ENCODE measurements around the gene GOLGA6A.
"Not testable (repeated sequence)": the region's sequence is repeated elsewhere in the genome, so short reads cannot be mapped to it uniquely, and the experiment has no call there.

The GOLGA6A gene

DNA sequence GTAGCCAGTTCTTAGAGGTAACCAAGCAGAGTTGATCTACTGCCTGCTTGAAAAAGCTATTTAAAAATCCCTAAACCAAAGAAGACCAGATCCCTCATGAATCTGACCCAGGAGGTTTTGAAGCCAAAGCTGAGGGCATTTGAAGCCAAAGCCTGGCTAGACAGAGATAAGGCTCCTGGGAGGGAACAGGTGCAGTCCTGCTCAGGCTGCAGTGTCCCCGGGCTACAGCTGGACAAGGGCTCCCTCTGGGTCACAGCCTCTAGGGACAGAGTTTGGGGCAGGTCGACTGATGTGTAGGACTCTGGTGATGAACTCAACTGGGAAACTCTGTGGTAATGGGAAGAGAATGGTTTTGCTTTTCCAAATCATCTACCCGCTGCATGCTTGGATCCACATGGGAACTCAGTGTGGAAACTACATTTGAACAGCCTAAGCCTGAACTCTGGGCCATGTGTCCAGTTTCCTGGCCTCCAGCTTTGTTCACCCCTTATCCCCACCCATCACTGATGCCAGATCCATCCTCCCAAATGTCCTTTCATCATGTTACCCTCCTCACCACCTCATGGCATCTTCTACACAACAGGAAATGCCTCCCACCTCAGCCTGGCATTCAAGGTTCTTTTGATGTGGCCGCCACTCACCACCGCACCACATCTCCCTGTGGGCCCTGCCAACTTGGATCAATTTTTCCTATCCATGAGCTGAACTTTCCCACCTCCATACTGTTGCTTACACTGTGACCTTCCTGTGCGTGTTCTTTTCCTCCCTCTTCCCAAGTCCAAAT is 23.1 kb downstream of the GOLGA6A start:
- intact Hi-C loops (cut with DNase I), result loop anchor here (10.0 kb wide), 1 partner anchor 266 kb away; no protein-coding TSS in a partner anchor
- DNase-seq, result peak in 1 of 10 donors; percentile 24

DNA sequence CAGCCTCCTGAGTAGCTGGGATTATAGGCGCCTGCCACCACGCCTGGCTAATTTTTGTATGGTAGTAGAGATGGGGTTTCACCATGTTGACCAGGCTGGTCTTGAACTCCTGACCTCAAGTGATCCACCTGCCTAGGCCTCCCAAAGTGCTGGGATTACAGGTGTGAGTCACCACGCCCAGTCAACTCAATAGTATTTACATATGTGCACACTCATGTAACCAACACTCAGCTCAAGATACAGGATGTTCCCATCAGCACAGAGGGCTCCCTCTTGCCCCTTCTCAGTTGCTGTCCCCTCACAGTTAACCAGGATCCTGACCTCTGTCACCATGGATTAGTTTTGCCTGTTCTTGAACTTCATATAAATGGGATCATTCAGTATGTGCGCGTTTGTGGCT is 26.0 kb downstream of the GOLGA6A start:
- not testable (repeated sequence) for DNase-seq
- intact Hi-C loops (cut with DNase I), result loop anchor here (10.0 kb wide), 1 partner anchor 268 kb away; no protein-coding TSS in a partner anchor

DNA sequence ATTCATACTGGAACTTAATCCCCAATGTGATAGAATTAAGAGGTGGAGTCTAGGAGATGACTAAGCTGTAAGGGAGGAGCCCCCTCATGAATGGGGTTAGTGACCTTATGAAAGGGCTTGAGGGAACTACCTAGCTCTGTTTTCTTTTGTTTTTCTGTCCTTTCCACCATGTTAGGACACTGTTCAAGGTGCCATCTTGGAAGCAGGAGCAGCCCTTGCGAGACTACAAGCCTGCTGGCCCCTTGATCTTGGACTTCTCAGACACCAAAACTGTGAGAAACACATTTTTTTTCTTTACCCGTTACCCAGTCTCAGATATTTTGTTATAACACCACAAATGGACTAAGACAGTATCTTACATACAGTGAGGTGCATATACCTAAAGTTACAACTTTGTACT is 26.5 kb downstream of the GOLGA6A start:
- intact Hi-C loops (cut with DNase I), result loop anchor here (10.0 kb wide), 1 partner anchor 269 kb away; no protein-coding TSS in a partner anchor
- DNase-seq, result no peak

DNA sequence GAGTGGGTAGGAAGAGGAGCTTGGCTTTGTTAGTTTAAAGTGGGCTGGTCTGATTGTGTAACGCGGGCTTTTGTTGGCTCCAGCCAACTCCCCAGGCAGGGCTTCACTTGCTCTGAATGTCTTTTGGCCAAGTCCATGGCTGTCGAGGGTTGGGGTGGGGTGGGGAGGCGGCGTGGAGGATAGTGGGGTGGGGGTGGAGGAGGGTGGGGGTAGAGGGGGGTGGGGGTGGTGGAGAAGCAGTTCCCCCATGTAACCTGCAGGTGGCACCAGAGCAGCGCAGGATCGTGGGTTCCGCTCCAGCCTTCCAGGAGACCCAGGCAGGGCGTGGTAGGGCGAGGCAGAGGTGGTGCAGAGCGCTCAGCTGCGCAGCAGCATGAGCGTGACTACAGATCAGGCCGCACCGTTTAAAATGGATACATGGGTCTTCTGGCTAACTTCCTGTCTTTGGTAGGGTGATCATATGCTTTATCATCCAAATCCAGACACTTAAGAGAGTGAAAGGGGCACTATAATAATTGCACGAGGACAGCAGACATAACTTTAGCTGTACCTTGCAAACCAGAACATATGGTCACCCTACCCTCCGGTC is 28.3 kb downstream of the GOLGA6A start:
- DNase-seq, result peak; percentile 26 to 94 (median 66)
- intact Hi-C loops (cut with DNase I), result loop anchor here (10.0 kb wide), 1 partner anchor 271 kb away; no protein-coding TSS in a partner anchor

DNA sequence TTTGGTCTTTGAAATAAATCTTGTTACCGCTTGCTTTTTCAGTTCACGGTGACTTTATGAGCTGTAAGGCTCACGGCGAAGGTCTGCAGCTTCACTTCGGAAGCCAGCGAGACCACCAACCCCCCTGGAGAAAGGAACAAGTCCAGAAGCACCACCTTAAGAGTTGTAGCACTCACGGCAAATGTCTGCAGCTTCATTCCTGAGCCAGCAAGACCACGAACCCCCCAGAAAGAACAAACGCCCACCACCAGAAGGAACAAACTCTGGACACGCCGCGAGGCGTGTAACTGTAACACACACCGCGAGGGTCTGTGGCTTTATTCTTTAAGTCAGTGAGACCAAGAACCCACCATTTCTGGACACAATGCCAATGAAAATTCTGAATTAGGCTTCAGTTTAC is 28.8 kb downstream of the GOLGA6A start:
- DNase-seq, result peak in 1 of 10 donors; percentile 5
- intact Hi-C loops (cut with DNase I), result loop anchor here (10.0 kb wide), 1 partner anchor 271 kb away; no protein-coding TSS in a partner anchor

DNA sequence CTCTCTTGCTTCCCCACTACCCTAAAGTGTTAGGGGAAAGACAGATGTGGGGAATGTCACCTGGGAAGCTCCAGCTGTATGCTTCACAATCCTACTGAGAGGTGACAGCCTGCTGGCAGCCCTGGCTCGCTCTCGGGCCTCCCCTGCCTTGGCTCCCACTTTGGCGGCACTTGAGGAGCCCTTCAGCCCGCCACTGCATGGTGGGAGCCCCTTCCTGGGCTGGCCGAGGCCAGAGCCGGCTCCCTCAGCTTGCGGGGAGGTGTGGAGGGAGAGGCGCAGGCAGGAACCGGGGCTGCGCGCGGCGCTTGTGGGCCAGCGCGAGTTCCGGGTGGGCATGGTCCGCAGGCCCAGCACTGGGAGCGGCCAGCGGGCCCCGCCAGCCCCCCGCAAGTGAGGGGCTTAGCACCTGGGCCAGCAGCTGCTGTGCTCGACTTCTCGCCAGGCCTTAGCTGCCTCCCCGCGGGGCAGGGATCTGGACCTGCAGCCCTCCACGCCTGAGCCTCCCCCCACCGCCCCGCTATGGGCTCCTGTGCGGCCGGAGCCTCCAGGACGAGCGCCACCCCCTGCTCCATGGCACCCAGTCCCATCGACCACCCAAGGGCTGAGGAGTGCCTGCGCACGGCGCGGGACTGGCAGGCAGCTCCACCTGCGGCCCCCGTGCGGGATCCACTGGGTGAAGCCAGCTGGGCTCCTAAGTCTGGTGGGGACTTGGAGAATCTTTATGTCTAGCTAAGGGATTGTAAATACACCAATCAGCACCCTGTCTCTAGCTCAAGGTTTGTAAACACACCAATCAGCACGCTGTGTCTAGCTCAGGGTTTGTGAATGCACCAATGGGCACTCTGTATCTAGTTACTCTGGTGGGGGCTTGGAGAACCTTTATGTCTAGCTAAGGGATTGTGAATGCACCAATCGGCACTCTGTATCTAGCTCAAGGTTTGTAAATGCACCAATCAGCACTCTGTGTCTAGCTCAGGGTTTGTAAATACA is 29.8 kb downstream of the GOLGA6A start:
- intact Hi-C loops (cut with DNase I), result loop anchor here (10.0 kb wide), 1 partner anchor 272 kb away; no protein-coding TSS in a partner anchor
- peak in 2 of 10 donors; percentile 52 to 79 for DNase-seq

DNA sequence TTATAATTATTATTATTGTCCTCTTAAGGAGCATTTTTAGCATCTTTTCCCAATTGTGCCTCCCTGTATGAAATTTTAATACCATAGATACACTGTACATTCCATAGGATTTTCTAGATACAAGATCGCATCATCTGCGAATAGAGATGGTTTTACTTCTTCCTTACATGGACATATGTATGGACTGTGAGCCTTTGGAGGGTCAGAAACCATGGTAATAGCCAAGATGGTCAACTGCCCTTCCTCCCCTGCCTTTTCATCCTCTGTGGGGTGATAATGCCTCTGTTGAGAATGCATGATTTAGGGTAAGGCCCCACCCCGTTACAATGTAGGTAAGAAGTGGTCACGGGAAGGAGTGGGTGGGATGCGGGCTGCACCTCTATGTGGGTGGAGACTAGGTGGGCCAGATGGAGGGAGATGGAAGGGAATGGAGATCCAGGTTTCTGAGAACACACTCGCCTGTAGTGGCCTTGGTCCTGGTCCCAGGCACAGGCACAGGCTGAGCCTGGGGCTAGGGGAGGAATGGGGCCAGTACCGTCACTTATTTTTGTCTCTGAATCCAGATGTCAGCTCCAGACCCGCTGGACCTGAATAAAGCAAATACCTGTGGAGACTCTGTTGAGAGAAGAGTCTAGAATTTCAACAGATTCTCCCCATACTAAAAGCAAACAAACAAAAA is 31.7 kb downstream of the GOLGA6A start:
- intact Hi-C loops (cut with DNase I), result loop anchor here (10.0 kb wide), 1 partner anchor 274 kb away; no protein-coding TSS in a partner anchor
- DNase-seq, result peak in 1 of 10 donors; percentile 20

DNA sequence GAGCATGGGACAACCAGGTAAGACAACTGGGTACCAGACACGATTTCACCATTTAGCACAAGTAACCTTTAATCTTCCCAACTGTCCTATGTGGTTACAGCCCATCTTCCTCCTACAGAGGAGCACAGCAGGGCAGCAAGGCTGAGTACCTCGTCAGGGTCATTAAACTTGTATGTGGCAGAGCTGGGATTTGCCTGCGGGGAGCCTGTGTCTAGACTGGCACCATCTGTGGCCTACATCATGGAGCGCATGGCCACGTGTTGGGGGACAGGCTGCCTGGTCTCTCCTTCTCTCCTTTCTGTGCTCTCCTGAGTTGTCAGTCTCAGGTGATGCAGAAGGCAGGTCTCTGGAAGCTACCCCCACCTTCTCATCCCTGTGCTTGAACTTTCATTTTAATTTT is 32.2 kb downstream of the GOLGA6A start:
- intact Hi-C loops (cut with DNase I), result loop anchor here (10.0 kb wide), 1 partner anchor 275 kb away; no protein-coding TSS in a partner anchor
- peak in 1 of 10 donors; percentile 60 for DNase-seq

DNA sequence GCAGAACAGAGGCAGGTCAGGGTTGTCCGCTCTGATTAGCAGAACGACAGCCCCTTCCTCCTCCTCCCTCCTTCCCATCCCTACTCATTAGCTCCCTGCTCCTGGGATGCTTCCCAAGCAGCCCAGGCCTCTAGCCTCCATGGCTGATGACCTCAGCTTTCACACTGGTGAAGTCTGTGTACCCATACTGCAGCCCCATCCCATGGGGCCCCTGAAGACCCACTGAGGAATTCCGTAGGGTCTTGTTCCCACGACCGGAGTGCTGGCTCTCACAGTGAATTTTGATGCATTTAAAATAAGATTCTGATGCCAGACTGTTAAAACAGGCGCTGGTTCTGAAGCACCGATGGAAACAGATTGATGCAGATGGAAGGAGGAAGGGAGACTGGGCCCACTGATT is 36.1 kb downstream of the GOLGA6A start:
- intact Hi-C loops (cut with DNase I), result no loop called here
- peak in 1 of 10 donors; percentile 6 for DNase-seq

DNA sequence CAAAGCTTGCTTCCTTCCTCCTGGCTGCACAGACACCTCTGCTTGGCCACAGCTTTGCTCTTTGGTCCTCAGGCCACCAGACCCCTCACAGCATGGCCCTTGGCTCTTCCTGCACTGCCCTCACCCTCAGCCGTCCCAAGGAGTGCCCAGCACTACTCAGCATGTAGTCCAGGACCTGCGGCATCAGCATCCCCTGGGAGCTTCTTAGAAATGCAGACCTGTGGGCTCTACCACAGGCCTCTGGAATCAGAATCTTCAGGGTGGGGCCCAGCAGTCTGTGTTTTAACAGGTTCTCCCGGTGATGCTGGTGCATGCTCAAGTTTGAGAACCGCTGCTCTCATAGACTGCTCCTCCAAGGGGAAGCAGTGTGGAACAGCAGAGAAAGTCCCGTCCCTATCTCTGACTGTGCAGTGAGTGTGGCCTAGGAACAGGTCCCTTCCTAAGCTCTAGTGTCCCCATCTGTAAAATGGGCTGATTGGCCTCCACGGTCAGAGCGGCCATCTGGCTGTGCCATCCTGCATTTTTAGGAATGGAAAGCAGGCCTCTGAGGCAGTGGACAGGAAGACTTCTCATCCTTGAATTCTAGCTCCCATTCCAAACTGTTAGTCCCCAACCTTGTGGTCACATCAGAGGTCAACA is 36.6 kb downstream of the GOLGA6A start:
- peak in 2 of 10 donors; percentile 33 to 55 for DNase-seq
- intact Hi-C loops (cut with DNase I), result no loop called here

DNA sequence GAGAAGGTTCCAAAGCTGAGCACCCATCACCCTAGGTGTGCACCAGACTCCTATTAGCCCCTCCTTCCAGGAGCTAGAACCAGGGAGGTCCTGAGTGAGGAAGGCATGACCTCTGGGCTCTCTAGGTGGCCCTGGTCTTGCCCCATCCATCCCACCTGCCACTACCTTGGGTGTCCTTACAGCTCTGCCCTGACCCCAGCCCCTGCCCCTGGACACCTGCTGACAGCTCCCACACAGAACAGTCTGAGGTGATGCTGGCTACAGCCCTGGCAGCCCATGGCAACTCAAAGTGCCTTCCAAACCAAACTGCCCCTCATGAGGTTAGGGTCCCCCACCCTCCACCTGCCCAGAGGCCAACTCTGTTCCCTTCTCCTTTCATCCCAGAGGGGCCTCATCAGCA is 37.2 kb downstream of the GOLGA6A start:
- DNase-seq, result peak in 2 of 10 donors; percentile 9 to 67
- intact Hi-C loops (cut with DNase I), result no loop called here

DNA sequence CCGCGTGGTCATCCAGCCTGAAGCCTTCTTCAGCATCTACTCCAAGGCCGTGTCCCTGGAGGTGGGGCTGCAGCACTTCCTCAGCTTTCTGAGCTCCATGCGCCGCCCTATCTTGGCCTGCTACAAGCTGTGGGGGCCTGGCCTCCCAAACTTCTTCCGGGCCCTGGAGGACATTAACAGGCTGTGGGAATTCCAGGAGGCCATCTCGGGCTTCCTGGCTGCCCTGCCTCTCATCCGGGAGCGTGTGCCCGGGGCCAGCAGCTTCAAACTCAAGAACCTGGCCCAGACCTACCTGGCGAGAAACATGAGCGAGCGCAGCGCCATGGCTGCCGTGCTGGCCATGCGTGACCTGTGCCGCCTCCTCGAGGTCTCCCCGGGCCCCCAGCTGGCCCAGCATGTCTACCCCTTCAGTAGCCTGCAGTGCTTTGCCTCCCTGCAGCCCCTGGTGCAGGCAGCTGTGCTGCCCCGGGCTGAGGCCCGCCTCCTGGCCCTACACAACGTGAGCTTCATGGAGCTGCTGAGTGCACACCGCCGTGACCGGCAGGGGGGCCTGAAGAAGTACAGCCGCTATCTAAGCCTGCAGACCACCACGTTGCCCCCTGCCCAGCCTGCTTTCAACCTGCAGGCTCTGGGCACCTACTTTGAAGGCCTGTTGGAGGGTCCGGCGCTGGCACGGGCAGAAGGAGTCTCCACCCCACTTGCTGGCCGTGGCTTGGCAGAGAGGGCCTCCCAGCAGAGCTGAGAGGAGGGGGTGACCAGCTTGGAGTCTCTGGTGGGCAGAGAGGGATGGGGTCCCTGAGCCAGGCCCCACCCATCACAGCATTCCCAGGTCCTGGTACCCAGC is 37.9 kb downstream of the GOLGA6A start:
- intact Hi-C loops (cut with DNase I), result no loop called here
- peak in 2 of 10 donors; percentile 48 to 71 for DNase-seq

DNA sequence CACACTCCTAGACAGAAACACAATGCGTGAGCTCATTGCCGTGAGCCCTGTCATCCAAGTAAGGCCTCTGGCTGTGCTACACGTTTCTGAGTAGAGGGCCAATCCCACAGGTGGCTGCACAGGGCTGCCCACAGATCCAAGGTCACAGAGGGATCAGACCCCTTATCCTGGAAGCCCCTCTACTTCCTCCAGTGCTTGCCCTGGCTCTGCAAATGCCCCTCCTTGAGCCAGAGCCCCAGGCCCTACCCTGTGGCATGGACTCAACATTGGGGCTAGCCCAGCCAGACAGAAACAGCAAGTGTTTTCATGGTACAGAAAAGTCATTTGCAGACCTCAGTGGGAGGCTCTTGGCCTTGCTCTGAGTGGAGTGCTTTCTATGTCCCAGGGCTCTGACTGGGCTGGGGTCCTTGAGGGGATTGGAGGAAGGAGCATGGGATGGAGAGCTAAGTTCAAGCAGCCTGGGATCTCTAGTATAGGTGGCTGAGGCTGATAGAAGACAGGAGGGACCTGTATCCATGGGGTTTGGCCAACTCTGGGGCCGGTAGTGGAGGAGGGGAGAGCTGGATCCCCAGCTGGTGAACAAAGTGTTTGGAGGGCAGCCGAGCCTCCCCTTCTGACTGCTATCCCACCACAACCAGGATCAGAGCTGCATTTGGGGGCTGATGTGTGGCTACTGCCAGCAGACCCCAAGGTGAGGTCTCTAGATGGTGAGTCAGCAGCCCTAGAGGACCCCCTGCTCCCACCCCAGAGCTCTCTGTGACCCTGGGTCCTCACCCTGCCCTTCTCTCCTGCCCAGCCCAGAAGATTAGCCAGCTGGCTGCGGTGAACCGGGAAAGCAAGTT is 38.7 kb downstream of the GOLGA6A start:
- intact Hi-C loops (cut with DNase I), result no loop called here
- DNase-seq, result peak in 2 of 10 donors; percentile 42 to 62

DNA sequence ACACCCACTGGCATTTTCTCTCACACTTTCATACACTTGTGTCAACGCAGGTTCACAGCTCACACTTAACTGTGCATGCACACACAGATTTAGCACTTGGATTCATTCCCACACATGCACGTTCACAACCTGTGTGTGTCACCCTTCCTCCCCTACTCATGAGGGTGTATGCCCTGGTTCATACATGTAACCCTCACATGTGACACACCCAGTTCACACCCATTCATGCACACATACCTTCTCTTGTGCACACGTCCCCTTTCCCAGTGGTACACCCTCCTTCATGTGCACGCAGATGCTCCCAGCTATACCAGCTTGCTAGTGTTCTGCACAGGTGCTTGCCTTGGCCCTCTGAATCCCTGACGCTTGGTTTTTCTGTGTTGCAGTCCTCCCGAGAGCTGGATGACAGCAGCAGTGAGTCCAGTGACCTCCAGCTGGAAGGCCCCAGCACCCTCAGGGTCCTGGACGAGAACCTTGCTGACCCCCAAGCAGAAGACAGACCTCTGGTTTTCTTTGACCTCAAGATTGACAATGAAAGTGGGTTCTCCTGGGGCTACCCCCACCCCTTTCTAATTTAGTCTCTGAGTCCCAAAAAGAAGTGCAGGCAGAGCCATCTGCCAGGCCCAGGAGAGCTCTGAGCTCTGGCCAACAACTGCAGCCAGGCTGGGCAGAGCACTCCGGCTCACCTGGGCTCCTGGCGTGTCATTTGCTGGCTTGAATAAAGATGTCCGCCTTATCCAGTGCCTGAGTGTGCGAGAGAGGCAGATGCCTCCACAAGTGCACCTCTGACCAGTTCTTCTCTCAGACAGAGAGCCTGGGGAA is 39.5 kb downstream of the GOLGA6A start:
- peak in 1 of 10 donors; percentile 32 for DNase-seq
- intact Hi-C loops (cut with DNase I), result no loop called here

DNA sequence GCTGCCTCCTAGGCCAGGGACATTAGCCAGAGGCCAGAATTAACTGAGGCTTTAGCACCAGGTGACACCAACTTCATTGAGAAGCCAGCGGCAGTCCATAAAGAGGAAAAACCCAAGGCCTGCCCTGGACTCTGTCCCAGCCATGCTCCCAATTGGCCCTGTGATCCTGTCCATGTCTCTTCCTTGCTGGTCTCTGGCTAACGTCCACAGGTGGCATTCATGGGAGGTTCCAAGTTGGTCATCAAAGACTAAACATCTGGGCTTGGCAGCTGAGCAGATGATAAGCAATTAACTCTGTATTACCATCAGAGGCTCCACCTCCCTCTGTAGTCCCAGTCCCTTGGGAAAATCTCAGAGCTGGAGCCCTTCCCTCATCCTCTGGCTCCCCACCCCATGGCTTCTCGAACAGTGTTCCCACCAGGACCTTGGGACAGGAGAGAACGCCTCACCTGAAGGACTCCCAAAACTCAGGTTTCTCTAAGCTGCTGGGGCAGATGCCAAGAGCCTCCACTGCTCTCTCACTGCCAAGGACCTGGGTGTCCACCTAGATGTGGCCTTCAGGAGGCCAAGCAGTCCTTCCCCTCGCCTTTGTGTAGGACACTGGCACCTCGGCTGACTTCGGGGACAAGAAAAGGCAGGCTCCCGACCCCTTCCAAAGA is 40.4 kb downstream of the GOLGA6A start:
- peak in 1 of 10 donors; percentile 22 for DNase-seq
- intact Hi-C loops (cut with DNase I), result no loop called here

DNA sequence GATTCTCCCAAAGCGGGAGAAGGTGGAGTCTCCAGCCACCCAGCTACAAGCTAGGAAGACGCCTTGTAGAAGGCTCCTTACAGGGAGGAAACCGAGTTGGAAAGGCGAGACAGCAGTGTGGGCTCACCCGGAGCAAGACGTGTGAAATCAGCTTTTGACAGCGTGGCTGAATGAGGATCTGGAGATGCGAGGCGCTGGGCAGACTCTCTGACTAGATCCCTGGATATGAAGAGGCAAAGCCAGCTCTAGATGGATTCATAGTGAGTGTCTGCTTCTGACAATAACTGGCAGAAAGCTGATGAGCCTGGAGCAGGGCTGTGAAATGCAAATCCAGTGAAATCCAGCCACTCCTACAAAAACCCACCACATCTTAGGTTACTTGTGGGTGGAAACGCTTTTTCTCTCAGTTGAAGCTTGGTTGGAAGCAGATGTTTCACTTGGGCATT is 41.0 kb downstream of the GOLGA6A start:
- peak in 2 of 10 donors; percentile 60 to 67 for DNase-seq
- intact Hi-C loops (cut with DNase I), result no loop called here
